Hepatocyte (in vitro differentiated cells): ENCODE measurements around the gene KIAA1671. TPM values are rescaled to one million over a fixed set of nuclear protein-coding genes. Genes with fewer than 3 reads are reported as not detected.
A peak's percentile ranks its signal among the peaks of the same experiment; 100 is the strongest.

Experiments used
- DNase-seq: peaks from one replicate; pipeline ENCODE4 v3.0.0-alpha.2; 2016; ENCODE audit warnings: low spot score
- H2AFZ ChIP-seq: fragments of 200-600 bp; sonication (generic); 2 replicates; pipeline ENCODE4 v1.6.0; 2016; ENCODE audit warnings: antibody characterized with exemption, mild to moderate bottlenecking
- H3K27ac ChIP-seq: fragments of 200-600 bp; sonication (generic); 2 replicates; pipeline ENCODE4 v1.5.1; 2016; ENCODE audit warnings: mild to moderate bottlenecking
- H3K27me3 ChIP-seq: fragments of 200-600 bp; sonication (generic); 2 replicates; pipeline ENCODE4 v1.6.1; 2016
- H3K36me3 ChIP-seq: fragments of 200-600 bp; sonication (generic); replicated peaks from 2 replicates; pipeline ENCODE4 v1.5.1; 2016; ENCODE audit warnings: low read depth; ENCODE audit not compliant: insufficient read depth
- H3K4me1 ChIP-seq: fragments of 200-600 bp; sonication (generic); 2 replicates; pipeline ENCODE4 v1.5.1; 2016; ENCODE audit warnings: mild to moderate bottlenecking, moderate library complexity; ENCODE audit not compliant: insufficient read depth
- H3K4me2 ChIP-seq: fragments of 200-600 bp; sonication (generic); 2 replicates; pipeline ENCODE4 v1.6.0; 2016
- H3K4me3 ChIP-seq: fragments of 200-600 bp; sonication (generic); 2 replicates; pipeline ENCODE4 v1.5.1; 2016; ENCODE audit warnings: mild to moderate bottlenecking
- H3K79me2 ChIP-seq: fragments of 200-600 bp; sonication (generic); 2 replicates; pipeline ENCODE4 v1.6.0; 2017; ENCODE audit warnings: mild to moderate bottlenecking
- H3K9me2 ChIP-seq: fragments of 200-600 bp; sonication (generic); replicated peaks from 2 replicates; pipeline ENCODE4 v1.6.0; 2017; ENCODE audit warnings: mild to moderate bottlenecking; ENCODE audit not compliant: insufficient read depth
- H3K9me3 ChIP-seq: fragments of 200-600 bp; sonication (generic); 2 replicates; pipeline ENCODE4 v1.5.1; 2016; ENCODE audit warnings: low read depth, mild to moderate bottlenecking
- H4K20me1 ChIP-seq: fragments of 200-600 bp; sonication (generic); 2 replicates; pipeline ENCODE4 v1.6.0; 2016; ENCODE audit warnings: mild to moderate bottlenecking; ENCODE audit not compliant: insufficient read depth, poor library complexity, severe bottlenecking
- EZH2 ChIP-seq: fragments of 200-600 bp; sonication (generic); IDR thresholded peaks from 2 replicates; pipeline ENCODE4 v1.6.1; 2016; ENCODE audit warnings: antibody characterized with exemption, mild to moderate bottlenecking, borderline replicate concordance
- EZH2phosphoT487 ChIP-seq: fragments of 200-600 bp; sonication (generic); IDR thresholded peaks from one replicate; pipeline ENCODE4 v1.6.1; 2018; ENCODE audit warnings: antibody characterized with exemption, mild to moderate bottlenecking, low read depth, moderate library complexity; ENCODE audit not compliant: unreplicated experiment, severe bottlenecking
- WGBS: methylation state at CpG from one replicate; pipeline ENCODE4 v1.1.6; 2016; ENCODE audit warnings: low lambda C conversion rate; ENCODE audit errors: missing lambda C conversion rate; 5-methylcytosine and 5-hydroxymethylcytosine counted together
- polyA plus RNA-seq: library from polyadenylated mRNA; unstranded; fragments of >200 nt; fragmentation: Nextera tagmentation; extraction: Ambion mirVana; gene quantifications from 2 replicates; pipeline ENCODE4 v1.2.1, GENCODE V29; 2016
- total RNA-seq: library from RNA; depleted of rRNA; stranded (reverse); fragments of >200 nt; gene quantifications from 2 replicates; pipeline ENCODE4 v1.2.3, GENCODE V29; 2014
- TF ChIP-seq, protein P1 (sequence below): fragments of 200-600 bp; sonication (generic); IDR thresholded peaks from 2 replicates; pipeline ENCODE4 v1.5.1; 2016; ENCODE audit warnings: antibody characterized with exemption, mild to moderate bottlenecking; ENCODE audit not compliant: poor library complexity

The KIAA1671 gene
- total and polyA plus RNA-seq, 2 experiments from 2014 or later = 8.1 to 26.5 TPM

- DNase-seq = no peak
- 86% methylated on average over 10 of the region's 10 CpGs for WGBS
- H3K79me2 ChIP-seq = peaks cover 10% of the 10 kb centered on the region
- H3K9me2 ChIP-seq = no peaks in the 10 kb centered on the region
- no peak overlapping the region for H3K4me3 ChIP-seq
- H2AFZ ChIP-seq = no peak overlapping the region
- H3K4me2 ChIP-seq = no peak overlapping the region
- no peak overlapping the region for H3K27ac ChIP-seq
- no peaks in the 10 kb centered on the region for H3K9me3 ChIP-seq
- H3K36me3 ChIP-seq = no peaks in the 10 kb centered on the region
- no peaks in the 10 kb centered on the region for H3K4me1 ChIP-seq
- no peaks in the 10 kb centered on the region for H3K27me3 ChIP-seq
- H4K20me1 ChIP-seq = no peaks in the 10 kb centered on the region
- TF ChIP-seq, protein P1, sequence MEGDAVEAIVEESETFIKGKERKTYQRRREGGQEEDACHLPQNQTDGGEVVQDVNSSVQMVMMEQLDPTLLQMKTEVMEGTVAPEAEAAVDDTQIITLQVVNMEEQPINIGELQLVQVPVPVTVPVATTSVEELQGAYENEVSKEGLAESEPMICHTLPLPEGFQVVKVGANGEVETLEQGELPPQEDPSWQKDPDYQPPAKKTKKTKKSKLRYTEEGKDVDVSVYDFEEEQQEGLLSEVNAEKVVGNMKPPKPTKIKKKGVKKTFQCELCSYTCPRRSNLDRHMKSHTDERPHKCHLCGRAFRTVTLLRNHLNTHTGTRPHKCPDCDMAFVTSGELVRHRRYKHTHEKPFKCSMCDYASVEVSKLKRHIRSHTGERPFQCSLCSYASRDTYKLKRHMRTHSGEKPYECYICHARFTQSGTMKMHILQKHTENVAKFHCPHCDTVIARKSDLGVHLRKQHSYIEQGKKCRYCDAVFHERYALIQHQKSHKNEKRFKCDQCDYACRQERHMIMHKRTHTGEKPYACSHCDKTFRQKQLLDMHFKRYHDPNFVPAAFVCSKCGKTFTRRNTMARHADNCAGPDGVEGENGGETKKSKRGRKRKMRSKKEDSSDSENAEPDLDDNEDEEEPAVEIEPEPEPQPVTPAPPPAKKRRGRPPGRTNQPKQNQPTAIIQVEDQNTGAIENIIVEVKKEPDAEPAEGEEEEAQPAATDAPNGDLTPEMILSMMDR = peak; percentile 19
- no peak for TF ChIP-seq EZH2
Observed at GRCh38 chr22:25060522-25061071, 108.1 kb downstream of the KIAA1671 start.

DNA sequence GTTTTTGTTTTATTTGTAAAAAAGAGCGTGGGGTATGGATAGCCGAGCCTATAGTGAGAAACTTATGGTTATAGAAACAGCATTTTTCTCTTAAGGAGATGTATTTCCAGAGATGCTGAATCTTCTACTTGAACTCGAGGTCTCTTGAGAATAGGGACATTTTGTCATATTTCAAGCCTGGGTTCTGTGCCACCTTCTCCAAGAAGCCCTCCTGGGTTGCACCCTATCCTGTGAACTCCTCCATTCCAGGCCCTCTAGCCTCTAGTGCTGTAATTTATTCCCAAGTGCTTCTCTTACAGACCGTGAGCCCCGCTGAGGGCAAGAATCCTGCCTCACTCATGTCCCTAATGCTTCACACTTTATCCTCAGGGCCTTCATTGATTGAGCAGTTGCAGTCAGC, 108.6 kb downstream of the KIAA1671 start:
- no peak for DNase-seq
- Histone ChIP-seq H3K9me2 (no peaks in the 10 kb centered on the region), H3K4me2 (no peak overlapping the region), H3K36me3 (no peaks in the 10 kb centered on the region), H3K9me3 (no peaks in the 10 kb centered on the region), H4K20me1 (no peaks in the 10 kb centered on the region), H3K4me3 (no peak overlapping the region), H3K79me2 (peaks cover 7% of the 10 kb centered on the region), H3K4me1 (no peaks in the 10 kb centered on the region), H3K27me3 (no peaks in the 10 kb centered on the region), H2AFZ (no peak overlapping the region), H3K27ac (no peak overlapping the region)
- 93% methylated on average over 5 of the region's 5 CpGs for WGBS
- TF ChIP-seq, protein P1 = no peak
- TF ChIP-seq EZH2phosphoT487 (no peak), EZH2 (no peak)

GRCh38 chr22:25061605-25062376, 109.3 kb downstream of the KIAA1671 start:
- no peak for DNase-seq
- Histone ChIP-seq H3K4me2 (no peak overlapping the region), H2AFZ (no peak overlapping the region), H3K9me2 (no peaks in the 10 kb centered on the region), H3K9me3 (no peaks in the 10 kb centered on the region), H3K36me3 (no peaks in the 10 kb centered on the region), H3K27me3 (no peaks in the 10 kb centered on the region), H3K27ac (no peak overlapping the region), H3K79me2 (peaks cover 4% of the 10 kb centered on the region), H3K4me1 (no peaks in the 10 kb centered on the region), H3K4me3 (no peak overlapping the region), H4K20me1 (no peaks in the 10 kb centered on the region)
- WGBS = 92% methylated on average over 8 of the region's 8 CpGs
- TF ChIP-seq EZH2phosphoT487 = no peak
- TF ChIP-seq, protein P1 = no peak
- TF ChIP-seq EZH2 = no peak
